ENCODE measurements around the gene UBXN10.

The UBXN10 gene

DNA sequence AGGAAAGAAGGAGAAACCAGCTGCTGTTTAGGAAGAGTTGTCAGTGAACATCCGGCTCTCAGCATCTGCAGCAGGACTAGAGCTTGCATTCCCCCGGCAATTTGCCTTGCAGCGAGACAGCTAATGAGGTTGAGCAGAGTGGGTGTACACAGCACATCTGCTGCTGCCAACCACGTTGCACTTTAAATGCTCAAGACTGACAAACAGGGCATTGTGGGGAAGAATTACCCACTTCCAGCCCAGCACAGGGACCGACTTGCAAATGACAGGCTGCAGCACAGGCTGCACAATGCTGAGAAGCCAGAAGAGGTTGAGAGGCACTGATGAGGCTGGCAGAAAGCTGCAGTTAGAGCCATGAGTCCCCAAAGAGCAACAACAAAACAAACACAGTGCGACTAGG lies 48.0 kb downstream of the UBXN10 start:
- Histone ChIP-seq H2AFZ (ENCODE audit: low read length) (no peak overlapping the region), H3K9me2 (replicated peaks; ENCODE audit: insufficient read depth, low read length) (no peaks in the 10 kb centered on the region), H3K9me3 (replicated peaks; ENCODE audit: insufficient read depth, low read length) (no peaks in the 10 kb centered on the region), H3K79me2 (ENCODE audit: low read length) (no peaks in the 10 kb centered on the region), H3K27me3 (replicated peaks; ENCODE audit: insufficient read depth, low read length) (peaks cover 98% of the 10 kb centered on the region), H3K4me2 (ENCODE audit: low read depth, low read length) (no peak overlapping the region), H3K4me1 (ENCODE audit: low read length) (no peaks in the 10 kb centered on the region), H3F3A (ENCODE audit: insufficient read depth, low read length) (no peaks in the 10 kb centered on the region), H3K36me3 (replicated peaks; ENCODE audit: insufficient read depth, low read length) (no peaks in the 10 kb centered on the region), H4K20me1 (ENCODE audit: insufficient read depth, low read length) (no peaks in the 10 kb centered on the region), H3K4me3 (ENCODE audit: low read length) (no peak overlapping the region), H3K27ac (ENCODE audit: low read length) (no peak overlapping the region), H3K9ac (ENCODE audit: low read length) (no peak overlapping the region)
- DNase-seq = no peak
- TF ChIP-seq, protein P1, sequence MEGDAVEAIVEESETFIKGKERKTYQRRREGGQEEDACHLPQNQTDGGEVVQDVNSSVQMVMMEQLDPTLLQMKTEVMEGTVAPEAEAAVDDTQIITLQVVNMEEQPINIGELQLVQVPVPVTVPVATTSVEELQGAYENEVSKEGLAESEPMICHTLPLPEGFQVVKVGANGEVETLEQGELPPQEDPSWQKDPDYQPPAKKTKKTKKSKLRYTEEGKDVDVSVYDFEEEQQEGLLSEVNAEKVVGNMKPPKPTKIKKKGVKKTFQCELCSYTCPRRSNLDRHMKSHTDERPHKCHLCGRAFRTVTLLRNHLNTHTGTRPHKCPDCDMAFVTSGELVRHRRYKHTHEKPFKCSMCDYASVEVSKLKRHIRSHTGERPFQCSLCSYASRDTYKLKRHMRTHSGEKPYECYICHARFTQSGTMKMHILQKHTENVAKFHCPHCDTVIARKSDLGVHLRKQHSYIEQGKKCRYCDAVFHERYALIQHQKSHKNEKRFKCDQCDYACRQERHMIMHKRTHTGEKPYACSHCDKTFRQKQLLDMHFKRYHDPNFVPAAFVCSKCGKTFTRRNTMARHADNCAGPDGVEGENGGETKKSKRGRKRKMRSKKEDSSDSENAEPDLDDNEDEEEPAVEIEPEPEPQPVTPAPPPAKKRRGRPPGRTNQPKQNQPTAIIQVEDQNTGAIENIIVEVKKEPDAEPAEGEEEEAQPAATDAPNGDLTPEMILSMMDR (IDR thresholded peaks at IDR 0.05; ENCODE audit: low read length) = no peak
- TF ChIP-seq EZH2phosphoT487 (IDR thresholded peaks at IDR 0.05; ENCODE audit: low read length) (no peak), EZH2 (optimal IDR thresholded peaks at IDR 0.05; ENCODE audit: low read depth, low read length) (no peak)

DNA sequence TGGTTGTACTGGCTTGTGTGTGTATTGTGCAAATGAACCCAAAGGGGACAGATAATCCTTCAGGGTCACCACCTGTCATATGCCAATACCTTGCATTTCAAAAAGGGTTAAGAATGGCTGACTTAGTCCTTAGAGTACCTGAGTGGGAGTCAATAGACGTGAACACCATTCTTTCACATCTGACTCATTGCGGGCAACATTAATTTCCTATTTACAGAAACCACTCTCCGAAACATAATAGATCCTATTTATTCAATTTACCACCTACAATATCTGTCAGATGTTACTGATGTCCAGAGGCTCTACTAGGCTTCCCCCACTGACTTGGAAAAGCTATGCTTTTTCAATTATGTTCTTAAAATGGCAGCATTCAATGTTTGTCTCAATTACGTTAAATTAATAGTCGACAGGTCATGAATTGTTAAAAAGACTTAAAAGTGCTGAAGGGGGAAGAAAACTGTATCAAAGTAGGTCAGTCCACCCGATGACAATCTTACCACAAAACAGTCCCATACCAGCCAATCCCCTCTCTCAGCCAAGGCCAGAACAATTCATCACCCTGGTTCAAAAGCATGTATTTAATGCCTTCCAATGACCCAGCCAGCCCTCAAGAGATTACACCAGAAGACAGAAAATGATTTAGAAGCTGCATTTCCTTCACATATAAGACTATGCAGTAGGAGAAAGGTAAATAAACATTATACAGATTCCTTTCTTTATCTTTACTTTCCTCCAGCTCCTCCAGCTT lies 49.1 kb downstream of the UBXN10 start:
- no peak overlapping the region for H3K27ac ChIP-seq (ENCODE audit: low read length)

DNA sequence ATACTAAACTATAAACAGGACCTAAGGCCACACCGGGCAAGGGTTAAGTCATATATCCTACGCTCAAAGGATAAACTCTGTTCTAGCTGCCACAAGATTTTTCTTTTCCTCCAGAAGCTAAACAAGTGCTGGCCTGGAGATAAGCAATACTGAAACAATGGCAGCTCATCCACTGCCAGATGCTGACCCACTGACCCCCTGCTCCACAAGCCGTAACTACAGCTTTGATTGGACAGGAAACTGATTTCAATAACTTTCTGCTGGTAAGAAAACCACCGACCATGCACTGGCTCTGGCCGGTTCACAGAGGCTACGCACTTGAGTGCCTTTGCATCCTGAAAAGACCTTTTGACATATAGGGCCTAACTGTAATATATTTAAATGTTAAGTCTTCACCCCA lies 51.8 kb downstream of the UBXN10 start:
- TF ChIP-seq, protein P1 (IDR thresholded peaks at IDR 0.05; ENCODE audit: low read length) = no peak
- TF ChIP-seq EZH2 (optimal IDR thresholded peaks at IDR 0.05; ENCODE audit: low read depth, low read length) (no peak), EZH2phosphoT487 (IDR thresholded peaks at IDR 0.05; ENCODE audit: low read length) (no peak)
- H3K27ac ChIP-seq (ENCODE audit: low read length) = no peak overlapping the region
- no peak for DNase-seq
- H3K4me2 ChIP-seq (ENCODE audit: low read depth, low read length) = no peak overlapping the region
- H3K36me3 ChIP-seq (replicated peaks; ENCODE audit: insufficient read depth, low read length) = no peaks in the 10 kb centered on the region
- H3F3A ChIP-seq (ENCODE audit: insufficient read depth, low read length) = no peaks in the 10 kb centered on the region
- no peak overlapping the region for H3K4me3 ChIP-seq (ENCODE audit: low read length)
- no peaks in the 10 kb centered on the region for H3K9me2 ChIP-seq (replicated peaks; ENCODE audit: insufficient read depth, low read length)
- peaks cover 97% of the 10 kb centered on the region for H3K27me3 ChIP-seq (replicated peaks; ENCODE audit: insufficient read depth, low read length)
- H4K20me1 ChIP-seq (ENCODE audit: insufficient read depth, low read length) = no peaks in the 10 kb centered on the region
- H3K9ac ChIP-seq (ENCODE audit: low read length) = no peak overlapping the region
- no peaks in the 10 kb centered on the region for H3K79me2 ChIP-seq (ENCODE audit: low read length)
- no peak overlapping the region for H2AFZ ChIP-seq (ENCODE audit: low read length)
- no peaks in the 10 kb centered on the region for H3K4me1 ChIP-seq (ENCODE audit: low read length)
- H3K9me3 ChIP-seq (replicated peaks; ENCODE audit: insufficient read depth, low read length) = no peaks in the 10 kb centered on the region

More for the DNA sequence above, 49.1 kb downstream of the UBXN10 start:
- no peaks in the 10 kb centered on the region for H3K9me3 ChIP-seq (replicated peaks; ENCODE audit: insufficient read depth, low read length)
- no peaks in the 10 kb centered on the region for H3F3A ChIP-seq (ENCODE audit: insufficient read depth, low read length)
- no peaks in the 10 kb centered on the region for H4K20me1 ChIP-seq (ENCODE audit: insufficient read depth, low read length)
- H3K4me1 ChIP-seq (ENCODE audit: low read length) = no peaks in the 10 kb centered on the region
- no peaks in the 10 kb centered on the region for H3K9me2 ChIP-seq (replicated peaks; ENCODE audit: insufficient read depth, low read length)
- no peak for DNase-seq
- no peaks in the 10 kb centered on the region for H3K79me2 ChIP-seq (ENCODE audit: low read length)
- TF ChIP-seq, protein P1 (IDR thresholded peaks at IDR 0.05; ENCODE audit: low read length) = no peak
- TF ChIP-seq EZH2 (optimal IDR thresholded peaks at IDR 0.05; ENCODE audit: low read depth, low read length) (no peak), EZH2phosphoT487 (IDR thresholded peaks at IDR 0.05; ENCODE audit: low read length) (no peak)
- no peak overlapping the region for H3K4me2 ChIP-seq (ENCODE audit: low read depth, low read length)
- H3K27me3 ChIP-seq (replicated peaks; ENCODE audit: insufficient read depth, low read length) = peaks cover 97% of the 10 kb centered on the region
- no peak overlapping the region for H2AFZ ChIP-seq (ENCODE audit: low read length)
- no peak overlapping the region for H3K9ac ChIP-seq (ENCODE audit: low read length)
- H3K36me3 ChIP-seq (replicated peaks; ENCODE audit: insufficient read depth, low read length) = no peaks in the 10 kb centered on the region
- no peak overlapping the region for H3K4me3 ChIP-seq (ENCODE audit: low read length)

All from MM.1S (cell line).